Measurements from ENCODE around the gene BTBD2.

- TF ChIP-seq TAF1 (IDR thresholded peaks at IDR 0.05; ENCODE audit: borderline replicate concordance, insufficient read depth, low read length), result peak; percentile 14; the same call in 1 of the 2 replicates
- TF ChIP-seq POLR2AphosphoS5 (IDR thresholded peaks at IDR 0.05; ENCODE audit: low read depth, low read length), result 0 out of 2 replicates have a peak, but pooled peaks have one; percentile 10
- TF ChIP-seq SIN3A (IDR thresholded peaks at IDR 0.05; ENCODE audit: borderline replicate concordance, insufficient read depth, low read length), result no peak
- TF ChIP-seq FOXP2 (optimal IDR thresholded peaks at IDR 0.05; ENCODE audit: borderline replicate concordance, extremely low read depth, extremely low read length, insufficient read depth), result peak; percentile 97
- 0 out of 4 replicates have a peak, but pooled peaks of 1 of the 2 experiments have one; percentile 26 for TF ChIP-seq REST (IDR thresholded peaks at IDR 0.05; ENCODE audit: insufficient read depth in 1 of 2, low read depth in 2 of 2, low read length in 2 of 2)
Observed at GRCh38 chr19:1942078-1942933, 73.2 kb downstream of the BTBD2 start.

All from PFSK-1 (cell line).